HL-60 (cell line): ENCODE measurements around the gene CD177.

Experiments used
- POLR2AphosphoS5 ChIP-seq: IDR thresholded peaks from 2 replicates; pipeline ENCODE4 v1.6.1; 2012; ENCODE audit warnings: low read depth
- TF ChIP-seq, protein P1 (sequence below): IDR thresholded peaks from one replicate; pipeline ENCODE4 v1.5.1; 2011; ENCODE audit warnings: low read length, control low read depth, inconsistent platforms; ENCODE audit not compliant: insufficient read depth

GRCh38 chr19:43316591-43317319 is 36.7 kb upstream of the CD177 start:
- TF ChIP-seq, protein P1, sequence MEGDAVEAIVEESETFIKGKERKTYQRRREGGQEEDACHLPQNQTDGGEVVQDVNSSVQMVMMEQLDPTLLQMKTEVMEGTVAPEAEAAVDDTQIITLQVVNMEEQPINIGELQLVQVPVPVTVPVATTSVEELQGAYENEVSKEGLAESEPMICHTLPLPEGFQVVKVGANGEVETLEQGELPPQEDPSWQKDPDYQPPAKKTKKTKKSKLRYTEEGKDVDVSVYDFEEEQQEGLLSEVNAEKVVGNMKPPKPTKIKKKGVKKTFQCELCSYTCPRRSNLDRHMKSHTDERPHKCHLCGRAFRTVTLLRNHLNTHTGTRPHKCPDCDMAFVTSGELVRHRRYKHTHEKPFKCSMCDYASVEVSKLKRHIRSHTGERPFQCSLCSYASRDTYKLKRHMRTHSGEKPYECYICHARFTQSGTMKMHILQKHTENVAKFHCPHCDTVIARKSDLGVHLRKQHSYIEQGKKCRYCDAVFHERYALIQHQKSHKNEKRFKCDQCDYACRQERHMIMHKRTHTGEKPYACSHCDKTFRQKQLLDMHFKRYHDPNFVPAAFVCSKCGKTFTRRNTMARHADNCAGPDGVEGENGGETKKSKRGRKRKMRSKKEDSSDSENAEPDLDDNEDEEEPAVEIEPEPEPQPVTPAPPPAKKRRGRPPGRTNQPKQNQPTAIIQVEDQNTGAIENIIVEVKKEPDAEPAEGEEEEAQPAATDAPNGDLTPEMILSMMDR: no peak
- TF ChIP-seq POLR2AphosphoS5: no peak
